ENCODE data around the gene ARHGAP8.

The ARHGAP8 gene

GRCh38 chr22:44887941-44888366, 135.6 kb downstream of the ARHGAP8 start:
- no peak overlapping the region for H2BK5ac ChIP-seq (ENCODE audit: low read length)

DNA sequence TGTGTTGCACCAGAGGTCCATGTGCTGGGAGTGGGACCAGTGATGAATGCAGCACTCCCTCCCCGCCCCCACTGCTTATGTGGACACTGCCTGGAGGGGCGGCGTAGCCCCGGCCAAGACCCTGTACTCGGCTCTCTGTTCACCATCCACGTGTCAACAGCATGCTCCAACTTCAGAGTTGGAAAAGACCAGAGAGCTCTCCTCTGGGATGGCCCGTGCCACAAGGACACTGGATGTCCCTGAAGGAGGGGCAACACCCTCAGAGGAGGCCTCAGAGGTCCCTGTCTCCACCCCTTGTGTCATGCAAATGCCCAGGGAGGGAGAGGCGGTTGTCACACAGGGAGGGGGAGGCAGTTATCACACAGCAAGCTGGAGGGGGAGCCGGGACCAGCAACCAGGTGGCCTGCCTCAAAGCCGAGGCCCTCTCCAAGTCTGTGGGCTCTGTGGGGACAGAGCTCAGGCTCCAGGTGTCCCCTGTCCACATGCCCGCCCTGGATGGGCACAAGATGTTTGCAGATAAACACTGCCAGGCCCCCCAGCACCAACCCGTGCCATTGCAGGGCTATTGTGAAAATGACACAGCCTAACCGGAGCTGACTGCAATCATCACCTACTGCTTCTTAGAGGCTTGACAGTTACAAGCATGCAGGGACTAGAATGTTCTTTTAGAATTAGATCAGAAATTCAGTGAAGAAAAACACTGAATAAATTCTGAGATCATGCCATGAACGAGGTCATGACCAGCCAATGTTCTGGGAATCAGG, 136.3 kb downstream of the ARHGAP8 start:
- Histone ChIP-seq H3K79me1 (ENCODE audit: low read length) (no peaks in the 10 kb centered on the region), H2BK15ac (replicated peaks; ENCODE audit: low read depth) (no peak overlapping the region), H3K36me3 (ENCODE audit: control insufficient read depth, insufficient read depth, low read length) (no peaks in the 10 kb centered on the region), H3K4me2 (ENCODE audit: low read length) (no peak overlapping the region), H3K4me3 (ENCODE audit: low read length) (no peak overlapping the region), H3K4me1 (ENCODE audit: control insufficient read depth, low read depth, low read length) (no peaks in the 10 kb centered on the region), H3K27ac (ENCODE audit: low read depth, low read length) (no peak overlapping the region), H2AK5ac (ENCODE audit: low read length) (no peak overlapping the region), H3K23ac (ENCODE audit: low read length) (no peak overlapping the region), H2BK120ac (ENCODE audit: low read depth, low read length) (no peak overlapping the region), H3K9ac (ENCODE audit: low read length) (no peak overlapping the region), H3K56ac (ENCODE audit: low read length) (no peak overlapping the region), H3K27me3 (ENCODE audit: insufficient read depth, low read length, poor library complexity) (no peaks in the 10 kb centered on the region), H3K4ac (ENCODE audit: low read depth, low read length) (no peak overlapping the region), H4K8ac (ENCODE audit: low read depth, low read length) (no peak overlapping the region), H3K79me2 (ENCODE audit: control insufficient read depth, insufficient read depth, low read length) (no peaks in the 10 kb centered on the region), H4K5ac (ENCODE audit: low read length) (no peak overlapping the region), H3K18ac (ENCODE audit: low read length) (no peak overlapping the region), H2BK5ac (ENCODE audit: low read length) (no peak overlapping the region)
- no CpG with 5 or more reads among the region's 14 CpGs for WGBS (ENCODE audit: extremely low coverage, insufficient coverage, low lambda C conversion rate)
- DNase-seq: peak; percentile 47

More at GRCh38 chr22:44887941-44888366, 135.6 kb downstream of the ARHGAP8 start:
- Histone ChIP-seq H3K23ac (ENCODE audit: low read length) (no peak overlapping the region), H3K4me1 (ENCODE audit: control insufficient read depth, low read depth, low read length) (no peaks in the 10 kb centered on the region), H3K36me3 (ENCODE audit: control insufficient read depth, insufficient read depth, low read length) (no peaks in the 10 kb centered on the region), H3K4ac (ENCODE audit: low read depth, low read length) (no peak overlapping the region), H3K9ac (ENCODE audit: low read length) (no peak overlapping the region), H3K79me2 (ENCODE audit: control insufficient read depth, insufficient read depth, low read length) (no peaks in the 10 kb centered on the region), H3K27me3 (ENCODE audit: insufficient read depth, low read length, poor library complexity) (no peaks in the 10 kb centered on the region), H3K4me3 (ENCODE audit: low read length) (no peak overlapping the region), H3K56ac (ENCODE audit: low read length) (no peak overlapping the region), H2AK5ac (ENCODE audit: low read length) (no peak overlapping the region), H3K18ac (ENCODE audit: low read length) (no peak overlapping the region), H2BK15ac (replicated peaks; ENCODE audit: low read depth) (no peak overlapping the region), H2BK120ac (ENCODE audit: low read depth, low read length) (no peak overlapping the region), H4K8ac (ENCODE audit: low read depth, low read length) (no peak overlapping the region), H3K4me2 (ENCODE audit: low read length) (no peak overlapping the region), H4K5ac (ENCODE audit: low read length) (no peak overlapping the region), H3K27ac (ENCODE audit: low read depth, low read length) (no peak overlapping the region), H3K79me1 (ENCODE audit: low read length) (no peaks in the 10 kb centered on the region)
- WGBS (ENCODE audit: extremely low coverage, insufficient coverage, low lambda C conversion rate): no CpG with 5 or more reads among the region's 16 CpGs
- no peak for DNase-seq

GRCh38 chr22:44889255-44889878, 137.0 kb downstream of the ARHGAP8 start:
- no peak overlapping the region for H4K5ac ChIP-seq (ENCODE audit: low read length)
- no peak overlapping the region for H4K8ac ChIP-seq (ENCODE audit: low read depth, low read length)
- H2BK120ac ChIP-seq (ENCODE audit: low read depth, low read length): no peak overlapping the region
- H3K23ac ChIP-seq (ENCODE audit: low read length): peak overlapping the region; percentile 24
- no peaks in the 10 kb centered on the region for H3K79me2 ChIP-seq (ENCODE audit: control insufficient read depth, insufficient read depth, low read length)
- H2BK15ac ChIP-seq (replicated peaks; ENCODE audit: low read depth): no peak overlapping the region
- DNase-seq: peak; percentile 69
- no peak overlapping the region for H3K4ac ChIP-seq (ENCODE audit: low read depth, low read length)
- H3K79me1 ChIP-seq (ENCODE audit: low read length): no peaks in the 10 kb centered on the region
- no peak overlapping the region for H3K4me2 ChIP-seq (ENCODE audit: low read length)
- H3K4me3 ChIP-seq (ENCODE audit: low read length): no peak overlapping the region
- H3K36me3 ChIP-seq (ENCODE audit: control insufficient read depth, insufficient read depth, low read length): no peaks in the 10 kb centered on the region
- no peak overlapping the region for H3K9ac ChIP-seq (ENCODE audit: low read length)
- H2BK5ac ChIP-seq (ENCODE audit: low read length): no peak overlapping the region
- no peak overlapping the region for H3K56ac ChIP-seq (ENCODE audit: low read length)
- no peak overlapping the region for H3K18ac ChIP-seq (ENCODE audit: low read length)
- no CpG with 5 or more reads among the region's 14 CpGs for WGBS (ENCODE audit: extremely low coverage, insufficient coverage, low lambda C conversion rate)
- no peaks in the 10 kb centered on the region for H3K4me1 ChIP-seq (ENCODE audit: control insufficient read depth, low read depth, low read length)
- no peaks in the 10 kb centered on the region for H3K27me3 ChIP-seq (ENCODE audit: insufficient read depth, low read length, poor library complexity)
- no peak overlapping the region for H3K27ac ChIP-seq (ENCODE audit: low read depth, low read length)
- H2AK5ac ChIP-seq (ENCODE audit: low read length): no peak overlapping the region

DNA sequence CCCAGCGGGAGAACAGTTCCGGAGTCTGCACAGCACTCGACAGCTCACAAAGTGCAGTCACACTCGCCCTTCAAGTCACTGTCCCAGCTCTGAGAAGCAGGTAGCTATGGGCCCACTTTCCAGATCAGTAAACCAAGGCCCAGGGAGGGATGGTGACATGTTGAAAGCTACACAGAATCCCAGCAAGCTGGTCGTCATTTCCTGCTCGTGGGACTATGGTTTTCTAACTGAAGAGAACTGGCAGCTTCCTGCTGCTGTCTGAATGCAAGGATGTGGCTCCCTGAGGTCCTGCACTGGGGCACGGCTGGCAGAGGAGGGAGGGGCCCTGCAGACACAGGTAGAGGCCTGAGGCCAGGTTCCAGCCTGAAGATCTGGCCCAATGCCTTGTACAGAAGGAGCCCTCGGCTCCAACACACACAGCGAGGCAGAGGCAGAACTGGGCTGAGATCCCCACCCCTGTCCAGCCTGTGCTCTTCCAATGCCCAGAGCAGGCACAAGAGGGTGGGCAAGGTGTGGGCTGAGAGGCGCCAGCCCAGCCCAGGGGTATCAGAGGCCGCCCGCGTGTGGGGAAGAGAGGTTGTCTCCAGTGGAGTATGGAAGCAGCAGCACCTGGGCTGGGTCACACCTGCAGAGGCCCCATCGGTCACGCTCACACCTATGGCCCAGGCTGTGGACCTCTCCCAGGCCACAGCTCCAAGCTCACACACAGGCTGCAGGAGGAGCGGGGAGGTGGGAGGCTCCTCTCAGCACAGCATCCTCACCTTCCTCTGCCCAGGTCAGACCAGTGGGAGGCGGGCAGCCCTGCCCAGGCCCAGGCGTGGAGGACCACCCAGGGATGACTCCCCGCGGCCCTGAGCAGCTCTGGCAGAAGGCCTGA, 138.3 kb downstream of the ARHGAP8 start:
- no peak overlapping the region for H3K4me2 ChIP-seq (ENCODE audit: low read length)
- no peak overlapping the region for H3K56ac ChIP-seq (ENCODE audit: low read length)
- no peak overlapping the region for H3K23ac ChIP-seq (ENCODE audit: low read length)
- no peak overlapping the region for H3K4me3 ChIP-seq (ENCODE audit: low read length)
- DNase-seq: no peak
- no peak overlapping the region for H2AK5ac ChIP-seq (ENCODE audit: low read length)
- H3K18ac ChIP-seq (ENCODE audit: low read length): no peak overlapping the region
- no peak overlapping the region for H2BK5ac ChIP-seq (ENCODE audit: low read length)
- no peak overlapping the region for H4K5ac ChIP-seq (ENCODE audit: low read length)
- no peak overlapping the region for H3K27ac ChIP-seq (ENCODE audit: low read depth, low read length)
- H3K27me3 ChIP-seq (ENCODE audit: insufficient read depth, low read length, poor library complexity): no peaks in the 10 kb centered on the region
- H3K36me3 ChIP-seq (ENCODE audit: control insufficient read depth, insufficient read depth, low read length): no peaks in the 10 kb centered on the region
- H3K79me1 ChIP-seq (ENCODE audit: low read length): no peaks in the 10 kb centered on the region
- no CpG with 5 or more reads among the region's 20 CpGs for WGBS (ENCODE audit: extremely low coverage, insufficient coverage, low lambda C conversion rate)
- H4K8ac ChIP-seq (ENCODE audit: low read depth, low read length): no peak overlapping the region
- H3K9ac ChIP-seq (ENCODE audit: low read length): no peak overlapping the region
- H2BK120ac ChIP-seq (ENCODE audit: low read depth, low read length): no peak overlapping the region
- no peak overlapping the region for H3K4ac ChIP-seq (ENCODE audit: low read depth, low read length)
- H3K79me2 ChIP-seq (ENCODE audit: control insufficient read depth, insufficient read depth, low read length): no peaks in the 10 kb centered on the region
- H3K4me1 ChIP-seq (ENCODE audit: control insufficient read depth, low read depth, low read length): no peaks in the 10 kb centered on the region
- H2BK15ac ChIP-seq (replicated peaks; ENCODE audit: low read depth): no peak overlapping the region

GRCh38 chr22:44891293-44891747, 138.9 kb downstream of the ARHGAP8 start:
- H3K9ac ChIP-seq (ENCODE audit: low read length): no peak overlapping the region
- no peaks in the 10 kb centered on the region for H3K79me1 ChIP-seq (ENCODE audit: low read length)
- DNase-seq: no peak
- H3K4me2 ChIP-seq (ENCODE audit: low read length): no peak overlapping the region
- H2BK5ac ChIP-seq (ENCODE audit: low read length): no peak overlapping the region
- H3K4me3 ChIP-seq (ENCODE audit: low read length): no peak overlapping the region
- no peaks in the 10 kb centered on the region for H3K36me3 ChIP-seq (ENCODE audit: control insufficient read depth, insufficient read depth, low read length)
- H2AK5ac ChIP-seq (ENCODE audit: low read length): no peak overlapping the region
- no peak overlapping the region for H2BK15ac ChIP-seq (replicated peaks; ENCODE audit: low read depth)
- H3K23ac ChIP-seq (ENCODE audit: low read length): no peak overlapping the region
- no peak overlapping the region for H2BK120ac ChIP-seq (ENCODE audit: low read depth, low read length)
- no peak overlapping the region for H4K8ac ChIP-seq (ENCODE audit: low read depth, low read length)
- H3K27me3 ChIP-seq (ENCODE audit: insufficient read depth, low read length, poor library complexity): no peaks in the 10 kb centered on the region
- H3K79me2 ChIP-seq (ENCODE audit: control insufficient read depth, insufficient read depth, low read length): no peaks in the 10 kb centered on the region
- H3K4ac ChIP-seq (ENCODE audit: low read depth, low read length): no peak overlapping the region
- no peaks in the 10 kb centered on the region for H3K4me1 ChIP-seq (ENCODE audit: control insufficient read depth, low read depth, low read length)
- H3K56ac ChIP-seq (ENCODE audit: low read length): no peak overlapping the region
- no peak overlapping the region for H3K18ac ChIP-seq (ENCODE audit: low read length)
- no peak overlapping the region for H3K27ac ChIP-seq (ENCODE audit: low read depth, low read length)
- no peak overlapping the region for H4K5ac ChIP-seq (ENCODE audit: low read length)
- WGBS (ENCODE audit: extremely low coverage, insufficient coverage, low lambda C conversion rate): no CpG with 5 or more reads among the region's 11 CpGs

Measured in mesendoderm (in vitro differentiated cells).